ENCODE data around the gene INSR. TPM values are rescaled to one million over a fixed set of nuclear protein-coding genes. Genes with fewer than 3 reads are reported as not detected.
A peak's percentile ranks its signal among the peaks of the same experiment; 100 is the strongest.

The INSR gene
- polyA plus RNA-seq, 2 of the 4 experiments (the other 2 are of a cell fraction), result 1.8 to 3.3 TPM

GRCh38 chr19:7113233-7113632 lies 181.0 kb downstream of the INSR start:
- ChIA-PET POLR2A (no interaction called here), CTCF (interaction anchor here (0.6 to 2.6 kb wide), 3 partner anchors 11 to 228 kb away, joined by 3 to 5 read pairs (median 4); no protein-coding TSS in a partner anchor)
- Histone ChIP-seq H3K27ac (no peak overlapping the region), H3K4me3 (no peak overlapping the region), H3K9me3 (no peaks in the 10 kb centered on the region), H3K4me2 (no peak overlapping the region), H3K4me1 (no peaks in the 10 kb centered on the region)
- ATAC-seq, result no peak
- DNase-seq (ENCODE audit: low read depth in 1 of 2, low spot score in 1 of 2), result no peak
- no peak for TF ChIP-seq HOXA7 (CRISPR knock-in tag; IDR thresholded peaks at IDR 0.05)
- TF ChIP-seq HDAC2 (IDR thresholded peaks at IDR 0.05), result no peak
- TF ChIP-seq ZFP36 (IDR thresholded peaks at IDR 0.05; ENCODE audit: borderline replicate concordance, partially characterized antibody), result no peak
- TF ChIP-seq, protein P1, sequence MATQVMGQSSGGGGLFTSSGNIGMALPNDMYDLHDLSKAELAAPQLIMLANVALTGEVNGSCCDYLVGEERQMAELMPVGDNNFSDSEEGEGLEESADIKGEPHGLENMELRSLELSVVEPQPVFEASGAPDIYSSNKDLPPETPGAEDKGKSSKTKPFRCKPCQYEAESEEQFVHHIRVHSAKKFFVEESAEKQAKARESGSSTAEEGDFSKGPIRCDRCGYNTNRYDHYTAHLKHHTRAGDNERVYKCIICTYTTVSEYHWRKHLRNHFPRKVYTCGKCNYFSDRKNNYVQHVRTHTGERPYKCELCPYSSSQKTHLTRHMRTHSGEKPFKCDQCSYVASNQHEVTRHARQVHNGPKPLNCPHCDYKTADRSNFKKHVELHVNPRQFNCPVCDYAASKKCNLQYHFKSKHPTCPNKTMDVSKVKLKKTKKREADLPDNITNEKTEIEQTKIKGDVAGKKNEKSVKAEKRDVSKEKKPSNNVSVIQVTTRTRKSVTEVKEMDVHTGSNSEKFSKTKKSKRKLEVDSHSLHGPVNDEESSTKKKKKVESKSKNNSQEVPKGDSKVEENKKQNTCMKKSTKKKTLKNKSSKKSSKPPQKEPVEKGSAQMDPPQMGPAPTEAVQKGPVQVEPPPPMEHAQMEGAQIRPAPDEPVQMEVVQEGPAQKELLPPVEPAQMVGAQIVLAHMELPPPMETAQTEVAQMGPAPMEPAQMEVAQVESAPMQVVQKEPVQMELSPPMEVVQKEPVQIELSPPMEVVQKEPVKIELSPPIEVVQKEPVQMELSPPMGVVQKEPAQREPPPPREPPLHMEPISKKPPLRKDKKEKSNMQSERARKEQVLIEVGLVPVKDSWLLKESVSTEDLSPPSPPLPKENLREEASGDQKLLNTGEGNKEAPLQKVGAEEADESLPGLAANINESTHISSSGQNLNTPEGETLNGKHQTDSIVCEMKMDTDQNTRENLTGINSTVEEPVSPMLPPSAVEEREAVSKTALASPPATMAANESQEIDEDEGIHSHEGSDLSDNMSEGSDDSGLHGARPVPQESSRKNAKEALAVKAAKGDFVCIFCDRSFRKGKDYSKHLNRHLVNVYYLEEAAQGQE (IDR thresholded peaks at IDR 0.05), result peak; percentile 67
- TF ChIP-seq TFCP2L1 (CRISPR knock-in tag; IDR thresholded peaks at IDR 0.05), result no peak
- TF ChIP-seq, protein P2, sequence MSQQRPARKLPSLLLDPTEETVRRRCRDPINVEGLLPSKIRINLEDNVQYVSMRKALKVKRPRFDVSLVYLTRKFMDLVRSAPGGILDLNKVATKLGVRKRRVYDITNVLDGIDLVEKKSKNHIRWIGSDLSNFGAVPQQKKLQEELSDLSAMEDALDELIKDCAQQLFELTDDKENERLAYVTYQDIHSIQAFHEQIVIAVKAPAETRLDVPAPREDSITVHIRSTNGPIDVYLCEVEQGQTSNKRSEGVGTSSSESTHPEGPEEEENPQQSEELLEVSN (IDR thresholded peaks at IDR 0.05; ENCODE audit: borderline replicate concordance, low read depth), result no peak
- WGBS (ENCODE audit: missing lambda C conversion rate), result 94% methylated on average over 1 of the region's 1 CpG
- no peak for FAIRE-seq

DNA sequence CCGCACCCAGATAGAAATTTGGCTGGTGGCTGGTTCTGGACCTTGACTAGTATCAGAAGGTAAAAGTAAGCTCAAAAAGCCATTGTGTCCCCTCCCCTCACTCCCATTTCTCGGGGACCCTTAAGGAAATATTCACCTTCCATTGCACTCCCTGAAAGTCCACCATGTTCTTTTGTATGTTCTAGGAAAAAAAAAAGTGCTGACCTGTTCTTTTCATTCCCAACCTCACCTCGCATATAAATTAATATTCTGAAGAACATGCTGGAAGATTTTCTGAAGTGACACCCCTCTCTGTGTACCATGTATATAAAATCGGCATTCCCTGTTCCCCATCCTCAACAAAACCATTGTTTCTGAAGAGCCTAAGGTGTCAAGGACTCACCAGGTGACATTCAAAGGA lies 181.5 kb downstream of the INSR start:
- H3K4me1 ChIP-seq, result no peaks in the 10 kb centered on the region
- FAIRE-seq (no peak), ATAC-seq (no peak), DNase-seq (ENCODE audit: low read depth in 1 of 2, low spot score in 1 of 2) (no peak)
- ChIA-PET CTCF (interaction anchor here (0.7 to 2.6 kb wide), 4 partner anchors 10 to 278 kb away, joined by 3 to 5 read pairs (median 4); no protein-coding TSS in a partner anchor), POLR2A (no interaction called here)
- no peak overlapping the region for H3K4me3 ChIP-seq
- no peak overlapping the region for H3K4me2 ChIP-seq
- 42% methylated on average over 4 of the region's 4 CpGs for WGBS (ENCODE audit: missing lambda C conversion rate)
- no peaks in the 10 kb centered on the region for H3K9me3 ChIP-seq
- H3K27ac ChIP-seq, result no peak overlapping the region
- peak; percentile 67 for TF ChIP-seq MAFK (IDR thresholded peaks at IDR 0.05; ENCODE audit: partially characterized antibody)
- TF ChIP-seq, protein P2 (IDR thresholded peaks at IDR 0.05; ENCODE audit: borderline replicate concordance, low read depth), result no peak

- no peak overlapping the region for H3K4me2 ChIP-seq
- no peak overlapping the region for H3K4me3 ChIP-seq
- no peak for FAIRE-seq
- TF ChIP-seq MAFK (IDR thresholded peaks at IDR 0.05; ENCODE audit: partially characterized antibody), result no peak
- TF ChIP-seq KDM1A (IDR thresholded peaks at IDR 0.05; ENCODE audit: low read depth), result 0 out of 2 replicates have a peak, but pooled peaks have one; percentile 34
- TF ChIP-seq MAZ (IDR thresholded peaks at IDR 0.05; ENCODE audit: borderline replicate concordance, low read depth, low read length), result no peak
- ATAC-seq, result no peak
- no peak for DNase-seq (ENCODE audit: low read depth in 1 of 2, low spot score in 1 of 2)
- no peak overlapping the region for H3K27ac ChIP-seq
- CTCF ChIA-PET, result interaction anchor here (0.8 to 1.7 kb wide), 6 partner anchors 8 to 244 kb away, joined by 3 to 4 read pairs (median 3); no protein-coding TSS in a partner anchor
- WGBS (ENCODE audit: missing lambda C conversion rate), result 50% methylated on average over 8 of the region's 8 CpGs
- POLR2A ChIA-PET, result no interaction called here
- no peaks in the 10 kb centered on the region for H3K4me1 ChIP-seq
- H3K9me3 ChIP-seq, result no peaks in the 10 kb centered on the region
Observed at GRCh38 chr19:7109678-7110289, 184.4 kb downstream of the INSR start.

DNA sequence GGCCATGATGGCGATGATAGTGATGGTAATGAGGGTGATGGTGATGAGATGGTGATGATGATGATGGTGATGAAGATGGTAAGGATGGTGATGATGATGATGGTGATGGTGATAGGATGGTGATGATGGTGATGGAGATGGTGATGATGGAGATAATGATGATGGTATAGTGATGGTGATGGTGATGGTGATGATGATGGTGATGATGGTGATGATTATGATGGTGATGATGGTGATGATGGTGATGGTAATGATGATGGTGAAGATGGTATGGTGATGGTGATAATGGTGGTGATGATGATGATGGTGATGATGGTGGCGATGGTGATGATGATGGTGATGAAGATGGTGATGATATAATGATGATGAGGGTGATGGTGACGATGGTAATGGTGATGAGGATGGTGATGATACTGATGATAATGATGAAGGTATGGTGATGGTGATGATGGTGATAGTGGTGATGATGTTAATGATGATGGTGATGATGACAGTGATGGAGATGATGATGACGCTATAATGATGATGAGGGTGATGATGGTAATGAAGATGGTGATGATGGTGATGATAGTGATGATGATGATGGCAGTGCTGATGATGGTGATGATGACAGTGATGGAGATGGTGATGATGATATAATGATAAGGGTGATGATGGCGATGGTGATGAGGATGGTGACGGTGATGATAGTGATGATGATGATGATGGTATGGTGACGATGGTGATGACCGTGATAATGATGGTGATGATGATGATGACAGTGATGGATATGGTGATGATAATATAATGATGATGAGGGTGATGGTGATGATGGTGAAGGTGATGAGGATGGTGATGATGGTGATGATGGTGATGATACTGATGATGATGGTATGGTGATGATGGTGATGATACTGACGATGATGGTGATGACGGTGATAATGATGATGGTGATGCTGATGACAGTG lies 187.2 kb downstream of the INSR start:
- H3K4me2 ChIP-seq, result no peak overlapping the region
- POLR2A ChIA-PET, result no interaction called here
- CTCF ChIA-PET, result no interaction called here
- 38% methylated on average over 10 of the region's 10 CpGs for WGBS (ENCODE audit: missing lambda C conversion rate)
- DNase-seq (ENCODE audit: low read depth in 1 of 2, low spot score in 1 of 2) (no peak), FAIRE-seq (no peak), ATAC-seq (no peak)
- H3K4me1 ChIP-seq, result no peaks in the 10 kb centered on the region
- H3K27ac ChIP-seq, result no peak overlapping the region
- H3K4me3 ChIP-seq, result no peak overlapping the region
- H3K9me3 ChIP-seq, result no peaks in the 10 kb centered on the region
- TF ChIP-seq ZC3H11A (IDR thresholded peaks at IDR 0.05) (no peak), EHMT2 (IDR thresholded peaks at IDR 0.05; ENCODE audit: low read depth) (no peak), TFCP2L1 (CRISPR knock-in tag; IDR thresholded peaks at IDR 0.05) (no peak), HDAC2 (IDR thresholded peaks at IDR 0.05) (no peak), JUNB (IDR thresholded peaks at IDR 0.05) (no peak), CHD2 (IDR thresholded peaks at IDR 0.05; ENCODE audit: low read length, partially characterized antibody) (no peak), ELK1 (IDR thresholded peaks at IDR 0.05; ENCODE audit: low read depth, low read length) (no peak), ZNF302 (CRISPR knock-in tag; IDR thresholded peaks at IDR 0.05) (no peak), KDM1A (IDR thresholded peaks at IDR 0.05; ENCODE audit: low read depth) (no peak)
- TF ChIP-seq, protein P3, sequence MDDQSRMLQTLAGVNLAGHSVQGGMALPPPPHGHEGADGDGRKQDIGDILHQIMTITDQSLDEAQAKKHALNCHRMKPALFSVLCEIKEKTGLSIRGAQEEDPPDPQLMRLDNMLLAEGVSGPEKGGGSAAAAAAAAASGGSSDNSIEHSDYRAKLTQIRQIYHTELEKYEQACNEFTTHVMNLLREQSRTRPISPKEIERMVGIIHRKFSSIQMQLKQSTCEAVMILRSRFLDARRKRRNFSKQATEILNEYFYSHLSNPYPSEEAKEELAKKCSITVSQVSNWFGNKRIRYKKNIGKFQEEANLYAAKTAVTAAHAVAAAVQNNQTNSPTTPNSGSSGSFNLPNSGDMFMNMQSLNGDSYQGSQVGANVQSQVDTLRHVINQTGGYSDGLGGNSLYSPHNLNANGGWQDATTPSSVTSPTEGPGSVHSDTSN (IDR thresholded peaks at IDR 0.05), result no peak

All from A549 (cell line).